Left lung (tissue), 10 donors: ENCODE results near the gene PSME3IP1. TPM values are rescaled to one million over a fixed set of nuclear protein-coding genes. Genes with fewer than 3 reads are reported as not detected.

Source experiments
- ATAC-seq: fragments of 200-7000 bp; cut with Tn5 transposase; one replicate; pipeline ENCODE4 v1.9.1; 2020; ENCODE audit warnings: moderate library complexity
- DNase-seq, 4 donors: peaks; one replicate each; pipeline ENCODE4 v3.0.0-alpha.2; 2013 to 2020
- H3K27ac ChIP-seq, 2 donors: fragments of 200-600 bp; sonication (generic) in 1 of 2; one replicate each; pipeline versions ENCODE4 v1.5.0 to v1.8.0; 2020 to 2021
- H3K27me3 ChIP-seq, 2 donors: fragments of 200-600 bp; sonication (generic) in 1 of 2; one replicate each; pipeline versions ENCODE4 v1.5.0 to v1.8.0; 2020 to 2021
- H3K36me3 ChIP-seq, 2 donors: fragments of 200-600 bp; sonication (generic) in 1 of 2; one replicate each; pipeline versions ENCODE4 v1.5.0 to v1.8.0; 2020 to 2021
- H3K4me1 ChIP-seq, 2 donors: fragments of 200-600 bp; one replicate each; pipeline ENCODE4 v1.8.0; 2021
- H3K4me3 ChIP-seq, 2 donors: fragments of 200-600 bp; sonication (generic) in 1 of 2; one replicate each; pipeline versions ENCODE4 v1.5.0 to v1.8.0; 2020 to 2021; ENCODE audit warnings: mild to moderate bottlenecking in 1 of 2
- H3K9me3 ChIP-seq, 2 donors: fragments of 200-600 bp; sonication (generic) in 1 of 2; one replicate each; pipeline versions ENCODE4 v1.5.0 to v1.8.0; 2020 to 2021
- intact Hi-C, 2 donors: fragments of 100-400 bp; cut with DNase I; formaldehyde crosslinking; loops; one replicate each; pipeline versions ENCODE4 v1.11.2 to v1.14.2; 2022
- polyA plus RNA-seq, 6 donors: library from polyadenylated mRNA; unstranded; fragments of 120-200 nt; gene quantifications; one replicate each; pipeline ENCODE4 v1.2.1, GENCODE V29; 2013; ENCODE audit not compliant: insufficient read length in 6 of 6
- total RNA-seq, 2 donors: library from RNA; stranded (reverse); fragmentation: NEBNext Ultra II Directional; extraction: Animal tissue kit (Norgen Biotek cat#: 25700); gene quantifications; one replicate each; pipeline ENCODE4 v1.2.1, GENCODE V29; 2021
- TF ChIP-seq, protein P1 (sequence below), 2 donors: fragments of 200-600 bp; sonication (generic) in 1 of 2; IDR thresholded peaks; one replicate each; pipeline versions ENCODE4 v1.5.0 to v1.8.0; 2021; ENCODE audit warnings: antibody characterized with exemption in 2 of 2
- donor health status: DM: no; HTN: yes; CAD: no.
- donor health status: DM: no; HTN: no; CAD: no.

Gene PSME3IP1
- total and polyA plus RNA-seq, 8 donors, result 53.1 to 123 (median 104) TPM

DNA sequence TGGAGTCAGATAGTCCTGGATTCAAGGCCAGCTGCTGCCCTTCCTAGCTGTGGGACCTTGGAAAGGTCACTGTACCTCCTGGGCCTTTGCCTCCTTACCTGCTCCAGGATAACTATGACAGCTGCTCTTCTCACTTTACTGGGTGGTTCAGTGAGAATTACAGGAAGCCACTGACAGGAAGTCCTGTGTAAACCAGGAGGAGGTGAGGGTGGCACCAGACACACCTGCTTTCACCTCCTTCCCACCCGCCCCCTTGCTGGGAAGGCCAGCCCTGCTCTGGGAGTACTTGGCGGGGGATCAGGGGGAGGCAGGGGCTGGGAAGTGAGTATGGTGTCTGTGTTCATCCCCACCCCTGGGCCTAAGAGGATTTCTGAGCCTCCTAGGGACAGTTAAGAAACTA is 50.9 kb downstream of the PSME3IP1 start:
- Histone ChIP-seq H3K9me3 (no peaks in the 10 kb centered on the region), H3K27ac (peak overlapping the region in 1 of 2 donors; percentile 68), H3K4me1 (peaks cover 0 to 20% of the 10 kb centered on the region in 2 donors), H3K27me3 (no peaks in the 10 kb centered on the region), H3K4me3 (no peak overlapping the region), H3K36me3 (peaks cover 0 to 46% of the 10 kb centered on the region in 2 donors)
- DNase-seq (peak in 1 of 4 donors; percentile 50), ATAC-seq (no peak)
- intact Hi-C loops, result no loop called here
- TF ChIP-seq, protein P1, sequence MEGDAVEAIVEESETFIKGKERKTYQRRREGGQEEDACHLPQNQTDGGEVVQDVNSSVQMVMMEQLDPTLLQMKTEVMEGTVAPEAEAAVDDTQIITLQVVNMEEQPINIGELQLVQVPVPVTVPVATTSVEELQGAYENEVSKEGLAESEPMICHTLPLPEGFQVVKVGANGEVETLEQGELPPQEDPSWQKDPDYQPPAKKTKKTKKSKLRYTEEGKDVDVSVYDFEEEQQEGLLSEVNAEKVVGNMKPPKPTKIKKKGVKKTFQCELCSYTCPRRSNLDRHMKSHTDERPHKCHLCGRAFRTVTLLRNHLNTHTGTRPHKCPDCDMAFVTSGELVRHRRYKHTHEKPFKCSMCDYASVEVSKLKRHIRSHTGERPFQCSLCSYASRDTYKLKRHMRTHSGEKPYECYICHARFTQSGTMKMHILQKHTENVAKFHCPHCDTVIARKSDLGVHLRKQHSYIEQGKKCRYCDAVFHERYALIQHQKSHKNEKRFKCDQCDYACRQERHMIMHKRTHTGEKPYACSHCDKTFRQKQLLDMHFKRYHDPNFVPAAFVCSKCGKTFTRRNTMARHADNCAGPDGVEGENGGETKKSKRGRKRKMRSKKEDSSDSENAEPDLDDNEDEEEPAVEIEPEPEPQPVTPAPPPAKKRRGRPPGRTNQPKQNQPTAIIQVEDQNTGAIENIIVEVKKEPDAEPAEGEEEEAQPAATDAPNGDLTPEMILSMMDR (IDR thresholded peaks at IDR 0.05), result no peak

DNA sequence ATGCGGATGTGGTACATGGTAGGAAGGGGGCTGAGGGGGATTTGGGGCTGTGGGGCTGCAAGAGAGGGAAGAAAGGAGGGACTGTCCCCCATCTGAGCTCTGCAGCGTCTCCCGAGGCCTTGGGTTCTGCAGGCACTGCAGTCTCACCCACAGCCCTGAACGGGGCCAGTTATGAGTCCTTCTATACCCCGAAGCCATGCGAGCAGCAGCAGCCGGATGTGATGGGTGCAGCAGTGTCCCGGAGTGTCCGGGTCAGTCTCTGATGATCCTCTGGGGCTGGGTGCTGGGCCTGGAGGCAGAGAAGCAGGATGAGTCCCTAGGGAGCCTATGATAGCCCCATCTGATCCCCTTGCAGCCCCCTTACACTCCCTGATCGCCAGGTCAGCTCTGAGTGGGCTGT is 52.0 kb downstream of the PSME3IP1 start:
- intact Hi-C loops, result no loop called here
- ATAC-seq (no peak), DNase-seq (peak in 1 of 4 donors; percentile 51)
- peaks cover 0 to 49% of the 10 kb centered on the region in 2 donors for H3K36me3 ChIP-seq
- no peaks in the 10 kb centered on the region for H3K9me3 ChIP-seq
- no peak overlapping the region for H3K4me3 ChIP-seq
- TF ChIP-seq, protein P1 (IDR thresholded peaks at IDR 0.05), result no peak
- H3K4me1 ChIP-seq, result peaks cover 0 to 11% of the 10 kb centered on the region in 2 donors
- peak overlapping the region in 1 of 2 donors; percentile 68 for H3K27ac ChIP-seq
- no peaks in the 10 kb centered on the region for H3K27me3 ChIP-seq

DNA sequence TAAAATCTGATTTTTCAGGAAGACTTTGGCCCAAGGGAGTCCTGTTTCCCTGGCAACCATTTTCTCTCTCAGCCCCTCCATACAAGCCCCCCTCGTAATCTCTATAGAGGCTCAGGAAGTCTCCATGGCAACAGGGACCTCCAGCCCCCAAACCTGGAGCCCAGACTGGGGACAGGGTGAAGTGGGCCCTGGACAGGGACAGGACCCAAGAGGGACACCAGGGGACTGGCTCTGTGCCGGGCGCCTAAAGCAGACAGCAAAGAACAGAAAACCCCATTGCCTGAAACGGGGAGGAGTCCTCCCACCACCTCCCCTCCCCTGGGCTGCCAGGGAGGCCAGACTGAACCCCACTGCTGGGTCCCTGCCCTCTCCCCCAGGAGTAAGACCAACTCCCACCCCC is 52.8 kb downstream of the PSME3IP1 start:
- peaks cover 0 to 51% of the 10 kb centered on the region in 2 donors for H3K36me3 ChIP-seq
- H3K27me3 ChIP-seq, result no peaks in the 10 kb centered on the region
- TF ChIP-seq, protein P1 (IDR thresholded peaks at IDR 0.05), result no peak
- intact Hi-C loops, result no loop called here
- no peaks in the 10 kb centered on the region for H3K9me3 ChIP-seq
- ATAC-seq, result no peak
- DNase-seq, result peak in 1 of 4 donors; percentile 48
- H3K4me1 ChIP-seq, result peaks cover 0 to 11% of the 10 kb centered on the region in 2 donors
- no peak overlapping the region for H3K4me3 ChIP-seq
- no peak overlapping the region for H3K27ac ChIP-seq

DNA sequence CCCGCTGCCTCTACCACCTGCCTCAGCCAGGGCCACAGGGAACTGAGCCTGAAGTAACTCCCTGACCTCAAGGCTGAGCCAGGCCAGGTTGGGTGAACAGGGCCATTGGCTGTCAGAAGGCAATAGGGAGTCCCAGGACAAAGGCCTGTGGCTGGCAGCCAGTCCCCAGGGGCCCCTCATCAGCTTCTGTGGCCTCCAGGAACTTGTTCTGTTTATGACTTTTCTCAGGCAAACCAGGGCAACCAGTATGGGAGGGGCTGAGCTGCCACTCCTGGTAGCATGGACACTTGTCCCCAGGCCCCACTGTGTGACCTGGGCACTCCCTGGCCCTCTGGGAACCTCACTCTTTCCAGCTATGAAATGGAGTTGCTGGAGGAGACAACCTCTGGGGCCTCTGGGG is 53.4 kb downstream of the PSME3IP1 start:
- DNase-seq (peak in 1 of 4 donors; percentile 51), ATAC-seq (peak; percentile 66)
- no peak overlapping the region for H3K27ac ChIP-seq
- H3K4me1 ChIP-seq, result peaks cover 0 to 11% of the 10 kb centered on the region in 2 donors
- no peaks in the 10 kb centered on the region for H3K9me3 ChIP-seq
- H3K27me3 ChIP-seq, result no peaks in the 10 kb centered on the region
- H3K4me3 ChIP-seq, result no peak overlapping the region
- TF ChIP-seq, protein P1 (IDR thresholded peaks at IDR 0.05), result no peak
- peaks cover 0 to 51% of the 10 kb centered on the region in 2 donors for H3K36me3 ChIP-seq
- intact Hi-C loops, result no loop called here

DNA sequence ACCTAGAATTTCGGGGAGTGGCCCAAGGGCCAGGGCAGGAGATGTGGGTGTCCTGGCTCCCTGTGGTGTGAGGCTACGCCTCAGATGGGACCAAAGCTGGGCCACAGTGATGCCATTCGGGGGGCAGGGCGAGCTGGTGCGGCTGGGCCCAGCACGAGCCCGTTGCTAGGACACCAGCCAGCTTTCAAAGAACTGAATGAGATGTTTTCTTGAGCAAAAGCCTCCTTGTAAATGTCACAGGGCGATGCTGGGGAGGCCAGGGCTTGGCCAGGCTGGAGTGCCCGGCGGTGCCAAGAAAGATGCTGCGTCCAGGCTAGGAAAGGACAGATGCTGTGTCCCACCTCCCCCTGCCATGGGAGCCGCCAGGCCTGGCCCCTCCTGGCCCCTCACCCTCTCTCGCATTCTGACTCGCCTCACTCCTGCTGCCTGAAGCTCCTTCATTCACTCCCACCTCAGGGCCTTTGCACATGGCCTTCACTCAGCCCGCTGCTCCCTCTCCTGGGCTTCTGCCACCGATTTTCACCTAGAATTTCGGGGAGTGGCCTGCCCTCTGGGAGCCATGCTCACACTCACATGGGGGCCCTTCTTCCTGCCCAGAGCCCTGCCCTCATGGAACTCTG is 54.4 kb downstream of the PSME3IP1 start:
- Histone ChIP-seq H3K27ac (no peak overlapping the region), H3K9me3 (no peaks in the 10 kb centered on the region), H3K4me1 (peaks cover 0 to 11% of the 10 kb centered on the region in 2 donors), H3K36me3 (peaks cover 0 to 56% of the 10 kb centered on the region in 2 donors), H3K27me3 (no peaks in the 10 kb centered on the region), H3K4me3 (no peak overlapping the region)
- ATAC-seq (no peak), DNase-seq (peak in 1 of 4 donors; percentile 50)
- TF ChIP-seq, protein P1 (IDR thresholded peaks at IDR 0.05), result no peak
- intact Hi-C loops, result no loop called here
